ENCODE measurements around the gene STRIP2. TPM values are rescaled to one million over a fixed set of nuclear protein-coding genes. Genes with fewer than 3 reads are reported as not detected.

Gene STRIP2
- polyA plus RNA-seq, 1 donor (not counting 4 experiments of a cell fraction or from before 2014, with no cell fraction given) = 12.5 TPM

DNA sequence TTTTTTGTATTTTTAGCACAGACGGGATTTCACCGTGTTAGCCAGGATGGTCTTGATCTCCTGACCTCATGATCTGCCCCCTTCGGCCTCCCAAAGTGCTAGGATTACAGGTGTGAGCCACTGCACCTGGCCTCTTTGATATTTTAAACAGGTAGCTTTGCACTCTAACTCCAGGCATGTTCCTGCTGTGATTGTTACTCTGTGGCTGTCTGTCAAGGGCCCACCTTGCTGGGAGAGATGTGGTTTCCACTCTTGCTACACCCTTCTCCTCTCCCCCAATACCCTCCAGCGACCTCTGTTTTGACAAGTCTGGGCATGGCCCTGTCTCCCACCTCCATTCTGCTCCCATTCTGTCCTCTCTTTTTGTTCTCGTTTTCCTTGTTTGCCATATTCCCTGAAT lies 85.2 kb downstream of the STRIP2 start:
- H3K36me3 ChIP-seq (ENCODE audit: control insufficient read depth in 2 of 2, extremely low read depth in 1 of 2, insufficient read depth in 2 of 2, low read length in 2 of 2) = no peaks in the 10 kb centered on the region
- peaks cover 8% of the 10 kb centered on the region for H3K4me1 ChIP-seq (ENCODE audit: control insufficient read depth, extremely low read depth, insufficient read depth, low read length)
- H4K20me1 ChIP-seq (ENCODE audit: control insufficient read depth, extremely low read depth, insufficient read depth, low read length) = no peaks in the 10 kb centered on the region
- no peak for TF ChIP-seq CTCF (optimal IDR thresholded peaks at IDR 0.05 in 1 of 3, IDR thresholded peaks at IDR 0.05 in 1 of 3, conservative IDR thresholded peaks at IDR 0.05 in 1 of 3; ENCODE audit: extremely low read depth in 1 of 3, insufficient read depth in 2 of 3, low read length in 3 of 3)
- TF ChIP-seq EZH2 (IDR thresholded peaks at IDR 0.05; ENCODE audit: low read length) = no peak
- DNase-seq (ENCODE audit: low read depth, low spot score) (no peak), FAIRE-seq (no peak)
- no peak overlapping the region for H3K27ac ChIP-seq (ENCODE audit: control insufficient read depth, insufficient read depth, low read length)
- no peak overlapping the region for H2AFZ ChIP-seq (ENCODE audit: control insufficient read depth, low read length)
- H3K4me3 ChIP-seq (ENCODE audit: control insufficient read depth in 2 of 3, extremely low read depth in 1 of 3, insufficient read depth in 2 of 3, low read depth in 1 of 3, low read length in 3 of 3) = no peak overlapping the region
- dilution Hi-C loops (cut with MboI; ENCODE audit: extremely low pct_ligation_motif_present, low sequenced_read_pairs) = no loop called here
- H3K9ac ChIP-seq (ENCODE audit: control insufficient read depth, extremely low read depth, insufficient read depth, low read length) = no peak overlapping the region
- no peaks in the 10 kb centered on the region for H3K9me3 ChIP-seq (ENCODE audit: control insufficient read depth, low read depth, low read length)
- no peaks in the 10 kb centered on the region for H3K79me2 ChIP-seq (ENCODE audit: control insufficient read depth, insufficient read depth, low read length)
- H3K4me2 ChIP-seq (ENCODE audit: control insufficient read depth, extremely low read depth, insufficient read depth, low read depth, low read length) = no peak overlapping the region
- no peaks in the 10 kb centered on the region for H3K9me1 ChIP-seq (ENCODE audit: control insufficient read depth, extremely low read depth, insufficient read depth, low read length)
- H3K27me3 ChIP-seq (ENCODE audit: control insufficient read depth, extremely low read depth, insufficient read depth, low read length) = peaks cover 4% of the 10 kb centered on the region

DNA sequence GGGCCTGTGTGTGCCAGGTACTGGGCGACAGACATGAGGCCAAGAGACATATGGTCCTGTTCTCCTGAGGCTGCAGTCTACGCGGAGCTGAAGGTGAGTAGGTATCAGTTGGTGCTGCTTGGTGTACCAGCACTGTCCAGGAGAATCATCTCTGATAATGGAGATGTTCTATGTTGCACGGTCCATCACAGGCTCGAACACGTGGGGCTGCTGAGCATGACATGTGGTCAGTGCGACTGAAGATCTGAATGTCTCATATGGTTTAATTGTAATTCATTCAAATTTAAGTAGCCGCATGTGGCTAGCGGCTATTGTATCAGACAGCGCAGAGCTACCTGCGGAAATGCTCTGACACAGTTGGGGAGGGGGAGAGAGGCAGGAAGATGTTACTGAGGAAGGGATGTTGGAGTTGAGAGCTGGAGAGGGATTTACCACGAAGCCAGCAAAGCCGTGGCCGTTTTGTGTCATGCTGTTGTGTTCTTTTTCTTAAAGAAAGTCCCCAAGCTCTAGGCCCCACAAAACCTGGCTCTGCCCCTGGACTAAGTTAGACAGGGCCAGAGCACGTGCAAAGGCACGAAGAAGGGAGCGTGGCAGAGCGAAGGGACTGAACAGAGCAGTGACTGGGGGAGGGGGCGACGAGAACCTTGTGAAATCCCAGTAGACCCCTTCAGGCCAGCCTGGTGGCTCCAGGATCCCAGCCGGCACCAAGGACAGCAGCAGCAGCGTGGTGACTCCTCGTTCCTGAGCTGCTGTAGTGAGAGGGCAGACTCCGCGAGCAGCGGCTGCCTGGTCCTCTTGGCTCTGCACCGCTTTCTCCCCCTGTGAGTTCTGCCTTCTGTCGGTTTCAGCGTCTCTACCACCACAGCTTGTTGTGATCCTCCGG lies 88.1 kb downstream of the STRIP2 start:
- H3K9me3 ChIP-seq (ENCODE audit: control insufficient read depth, low read depth, low read length) = no peaks in the 10 kb centered on the region
- dilution Hi-C loops (cut with MboI; ENCODE audit: extremely low pct_ligation_motif_present, low sequenced_read_pairs) = no loop called here
- H3K4me1 ChIP-seq (ENCODE audit: control insufficient read depth, extremely low read depth, insufficient read depth, low read length) = peaks cover 4% of the 10 kb centered on the region
- DNase-seq (ENCODE audit: low read depth, low spot score) (no peak), FAIRE-seq (no peak)
- H4K20me1 ChIP-seq (ENCODE audit: control insufficient read depth, extremely low read depth, insufficient read depth, low read length) = no peaks in the 10 kb centered on the region
- H3K9ac ChIP-seq (ENCODE audit: control insufficient read depth, extremely low read depth, insufficient read depth, low read length) = no peak overlapping the region
- H3K27me3 ChIP-seq (ENCODE audit: control insufficient read depth, extremely low read depth, insufficient read depth, low read length) = peaks cover 4% of the 10 kb centered on the region
- no peaks in the 10 kb centered on the region for H3K79me2 ChIP-seq (ENCODE audit: control insufficient read depth, insufficient read depth, low read length)
- H2AFZ ChIP-seq (ENCODE audit: control insufficient read depth, low read length) = no peak overlapping the region
- no peak overlapping the region for H3K4me2 ChIP-seq (ENCODE audit: control insufficient read depth, extremely low read depth, insufficient read depth, low read depth, low read length)
- H3K36me3 ChIP-seq (ENCODE audit: control insufficient read depth in 2 of 2, extremely low read depth in 1 of 2, insufficient read depth in 2 of 2, low read length in 2 of 2) = no peaks in the 10 kb centered on the region
- H3K9me1 ChIP-seq (ENCODE audit: control insufficient read depth, extremely low read depth, insufficient read depth, low read length) = no peaks in the 10 kb centered on the region
- no peak overlapping the region for H3K4me3 ChIP-seq (ENCODE audit: control insufficient read depth in 2 of 3, extremely low read depth in 1 of 3, insufficient read depth in 2 of 3, low read depth in 1 of 3, low read length in 3 of 3)
- H3K27ac ChIP-seq (ENCODE audit: control insufficient read depth, insufficient read depth, low read length) = no peak overlapping the region
- no peak for TF ChIP-seq CTCF (optimal IDR thresholded peaks at IDR 0.05 in 1 of 3, IDR thresholded peaks at IDR 0.05 in 1 of 3, conservative IDR thresholded peaks at IDR 0.05 in 1 of 3; ENCODE audit: extremely low read depth in 1 of 3, insufficient read depth in 2 of 3, low read length in 3 of 3)
- TF ChIP-seq EZH2 (IDR thresholded peaks at IDR 0.05; ENCODE audit: low read length) = no peak
